H1 (cell line): Measurements from ENCODE around the gene WBP11. TPM values are rescaled to one million over a fixed set of nuclear protein-coding genes. Genes with fewer than 3 reads are reported as not detected.

Experiments used
- CBX5 ChIP-seq: fragments of 300-800, 300-1000 bp; sonication (generic); IDR thresholded peaks from 2 replicates; pipeline ENCODE4 v1.7.1; 2016; ENCODE audit warnings: antibody characterized with exemption, low read length, low read depth
- EZH2 ChIP-seq: fragments of 200-600 bp; sonication (generic); IDR thresholded peaks from 2 replicates; pipeline ENCODE4 v1.7.1; 2012; ENCODE audit warnings: low read depth, mild to moderate bottlenecking, moderate library complexity, low read length, inconsistent platforms; ENCODE audit not compliant: severe bottlenecking
- JUND ChIP-seq: IDR thresholded peaks from 2 replicates; pipeline ENCODE4 v1.6.1; 2011; ENCODE audit warnings: mild to moderate bottlenecking, improper control_type of control experiment, low read length
- KDM4A ChIP-seq: IDR thresholded peaks from one replicate; pipeline ENCODE4 v1.7.1; 2012; ENCODE audit warnings: low read depth, mild to moderate bottlenecking, moderate library complexity, low read length, inconsistent platforms; ENCODE audit not compliant: severe bottlenecking
- polyA plus RNA-seq, 7 experiments: library from polyadenylated mRNA; depleted of rRNA in 3 of 7; stranded (reverse) in 5 of 7; unstranded in 2 of 7; fragments of >200 nt in 5 of 7; fragments of 200-250 nt in 2 of 7; gene quantifications; 1 replicate in 5 of 7; 2 replicates in 1 of 7; 4 replicates in 1 of 7; pipeline versions ENCODE4 v1.2.1 to v1.2.3, GENCODE V29; 2011 to 2013; ENCODE audit warnings: missing spikeins in 2 of 7, mixed read lengths in 2 of 7
- total RNA-seq: library from RNA; stranded (reverse); fragmentation: NEBNext Ultra II Directional; extraction: Animal tissue kit (Norgen Biotek cat#: 25700); gene quantifications from 2 replicates; pipeline ENCODE4 v1.2.1, GENCODE V29; 2021
- TF ChIP-seq, protein P1 (sequence below): fragments of 300-600 bp; sonication (generic); IDR thresholded peaks from 2 replicates; pipeline ENCODE4 v1.7.1; 2012; ENCODE audit warnings: low read length, moderate library complexity, mild to moderate bottlenecking, inconsistent platforms; ENCODE audit not compliant: insufficient replicate concordance

WBP11 gene
- total and polyA plus RNA-seq, 2 of the 8 experiments (the other 6 are each of a cell fraction or from before 2014, with no cell fraction given): 22.1 to 134 TPM

- TF ChIP-seq, protein P1, sequence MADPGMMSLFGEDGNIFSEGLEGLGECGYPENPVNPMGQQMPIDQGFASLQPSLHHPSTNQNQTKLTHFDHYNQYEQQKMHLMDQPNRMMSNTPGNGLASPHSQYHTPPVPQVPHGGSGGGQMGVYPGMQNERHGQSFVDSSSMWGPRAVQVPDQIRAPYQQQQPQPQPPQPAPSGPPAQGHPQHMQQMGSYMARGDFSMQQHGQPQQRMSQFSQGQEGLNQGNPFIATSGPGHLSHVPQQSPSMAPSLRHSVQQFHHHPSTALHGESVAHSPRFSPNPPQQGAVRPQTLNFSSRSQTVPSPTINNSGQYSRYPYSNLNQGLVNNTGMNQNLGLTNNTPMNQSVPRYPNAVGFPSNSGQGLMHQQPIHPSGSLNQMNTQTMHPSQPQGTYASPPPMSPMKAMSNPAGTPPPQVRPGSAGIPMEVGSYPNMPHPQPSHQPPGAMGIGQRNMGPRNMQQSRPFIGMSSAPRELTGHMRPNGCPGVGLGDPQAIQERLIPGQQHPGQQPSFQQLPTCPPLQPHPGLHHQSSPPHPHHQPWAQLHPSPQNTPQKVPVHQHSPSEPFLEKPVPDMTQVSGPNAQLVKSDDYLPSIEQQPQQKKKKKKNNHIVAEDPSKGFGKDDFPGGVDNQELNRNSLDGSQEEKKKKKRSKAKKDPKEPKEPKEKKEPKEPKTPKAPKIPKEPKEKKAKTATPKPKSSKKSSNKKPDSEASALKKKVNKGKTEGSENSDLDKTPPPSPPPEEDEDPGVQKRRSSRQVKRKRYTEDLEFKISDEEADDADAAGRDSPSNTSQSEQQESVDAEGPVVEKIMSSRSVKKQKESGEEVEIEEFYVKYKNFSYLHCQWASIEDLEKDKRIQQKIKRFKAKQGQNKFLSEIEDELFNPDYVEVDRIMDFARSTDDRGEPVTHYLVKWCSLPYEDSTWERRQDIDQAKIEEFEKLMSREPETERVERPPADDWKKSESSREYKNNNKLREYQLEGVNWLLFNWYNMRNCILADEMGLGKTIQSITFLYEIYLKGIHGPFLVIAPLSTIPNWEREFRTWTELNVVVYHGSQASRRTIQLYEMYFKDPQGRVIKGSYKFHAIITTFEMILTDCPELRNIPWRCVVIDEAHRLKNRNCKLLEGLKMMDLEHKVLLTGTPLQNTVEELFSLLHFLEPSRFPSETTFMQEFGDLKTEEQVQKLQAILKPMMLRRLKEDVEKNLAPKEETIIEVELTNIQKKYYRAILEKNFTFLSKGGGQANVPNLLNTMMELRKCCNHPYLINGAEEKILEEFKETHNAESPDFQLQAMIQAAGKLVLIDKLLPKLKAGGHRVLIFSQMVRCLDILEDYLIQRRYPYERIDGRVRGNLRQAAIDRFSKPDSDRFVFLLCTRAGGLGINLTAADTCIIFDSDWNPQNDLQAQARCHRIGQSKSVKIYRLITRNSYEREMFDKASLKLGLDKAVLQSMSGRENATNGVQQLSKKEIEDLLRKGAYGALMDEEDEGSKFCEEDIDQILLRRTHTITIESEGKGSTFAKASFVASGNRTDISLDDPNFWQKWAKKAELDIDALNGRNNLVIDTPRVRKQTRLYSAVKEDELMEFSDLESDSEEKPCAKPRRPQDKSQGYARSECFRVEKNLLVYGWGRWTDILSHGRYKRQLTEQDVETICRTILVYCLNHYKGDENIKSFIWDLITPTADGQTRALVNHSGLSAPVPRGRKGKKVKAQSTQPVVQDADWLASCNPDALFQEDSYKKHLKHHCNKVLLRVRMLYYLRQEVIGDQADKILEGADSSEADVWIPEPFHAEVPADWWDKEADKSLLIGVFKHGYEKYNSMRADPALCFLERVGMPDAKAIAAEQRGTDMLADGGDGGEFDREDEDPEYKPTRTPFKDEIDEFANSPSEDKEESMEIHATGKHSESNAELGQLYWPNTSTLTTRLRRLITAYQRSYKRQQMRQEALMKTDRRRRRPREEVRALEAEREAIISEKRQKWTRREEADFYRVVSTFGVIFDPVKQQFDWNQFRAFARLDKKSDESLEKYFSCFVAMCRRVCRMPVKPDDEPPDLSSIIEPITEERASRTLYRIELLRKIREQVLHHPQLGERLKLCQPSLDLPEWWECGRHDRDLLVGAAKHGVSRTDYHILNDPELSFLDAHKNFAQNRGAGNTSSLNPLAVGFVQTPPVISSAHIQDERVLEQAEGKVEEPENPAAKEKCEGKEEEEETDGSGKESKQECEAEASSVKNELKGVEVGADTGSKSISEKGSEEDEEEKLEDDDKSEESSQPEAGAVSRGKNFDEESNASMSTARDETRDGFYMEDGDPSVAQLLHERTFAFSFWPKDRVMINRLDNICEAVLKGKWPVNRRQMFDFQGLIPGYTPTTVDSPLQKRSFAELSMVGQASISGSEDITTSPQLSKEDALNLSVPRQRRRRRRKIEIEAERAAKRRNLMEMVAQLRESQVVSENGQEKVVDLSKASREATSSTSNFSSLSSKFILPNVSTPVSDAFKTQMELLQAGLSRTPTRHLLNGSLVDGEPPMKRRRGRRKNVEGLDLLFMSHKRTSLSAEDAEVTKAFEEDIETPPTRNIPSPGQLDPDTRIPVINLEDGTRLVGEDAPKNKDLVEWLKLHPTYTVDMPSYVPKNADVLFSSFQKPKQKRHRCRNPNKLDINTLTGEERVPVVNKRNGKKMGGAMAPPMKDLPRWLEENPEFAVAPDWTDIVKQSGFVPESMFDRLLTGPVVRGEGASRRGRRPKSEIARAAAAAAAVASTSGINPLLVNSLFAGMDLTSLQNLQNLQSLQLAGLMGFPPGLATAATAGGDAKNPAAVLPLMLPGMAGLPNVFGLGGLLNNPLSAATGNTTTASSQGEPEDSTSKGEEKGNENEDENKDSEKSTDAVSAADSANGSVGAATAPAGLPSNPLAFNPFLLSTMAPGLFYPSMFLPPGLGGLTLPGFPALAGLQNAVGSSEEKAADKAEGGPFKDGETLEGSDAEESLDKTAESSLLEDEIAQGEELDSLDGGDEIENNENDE: no peak
- no peak for TF ChIP-seq EZH2
- no peak for TF ChIP-seq CBX5
- TF ChIP-seq KDM4A: no peak
- TF ChIP-seq JUND: no peak
Observed at GRCh38 chr12:14811486-14811885, 8.2 kb upstream of the WBP11 start (continued).
